SK-N-SH (cell line): Measurements from ENCODE around the gene SLC38A6. TPM values are rescaled to one million over a fixed set of nuclear protein-coding genes. Genes with fewer than 3 reads are reported as not detected.

ENCODE experiments used
- CTCF ChIA-PET: fragments of 300-600, 350-600 bp; formaldehyde crosslinking; extraction: SDS; loops from one replicate; lab custom pipeline; 2021; lab: Yijun Ruan, JAX
- POLR2A ChIA-PET: fragments of 350-600 bp; sonication (Branson Sonifier 250); formaldehyde crosslinking; extraction: SDS; loops from one replicate; lab custom pipeline; 2020; ENCODE audit warnings: antibody characterized with exemption, inconsistent platforms; lab: Yijun Ruan, JAX
- DNase-seq: peaks from one replicate; pipeline ENCODE4 v3.0.0; 2012
- H2AFZ ChIP-seq: fragments of 200-600 bp; sonication (generic); 2 replicates; pipeline ENCODE4 v1.8.1; 2016; ENCODE audit warnings: antibody characterized with exemption, mild to moderate bottlenecking, low read depth
- H3F3A ChIP-seq: fragments of 200-600 bp; sonication (generic); replicated peaks from 2 replicates; pipeline ENCODE3; 2016; ENCODE audit warnings: antibody characterized with exemption, mild to moderate bottlenecking; ENCODE audit not compliant: insufficient read depth
- H3K27ac ChIP-seq, 2 experiments: fragments of 200-500 bp in 1 of 2; fragments of 200-600 bp in 1 of 2; sonication (Bioruptor generic) in 1 of 2; sonication (generic), shearing (Covaris generic) in 1 of 2; 2 replicates each; pipeline versions ENCODE4 v1.5.1 to v1.6.1; 2014 to 2016; ENCODE audit warnings: low read depth in 2 of 2, inconsistent platforms in 1 of 2, low read length in 1 of 2, mild to moderate bottlenecking in 1 of 2, mixed read lengths in 1 of 2
- H3K27me3 ChIP-seq: fragments of 200-600 bp; sonication (generic), shearing (Covaris generic); 2 replicates; pipeline ENCODE4 v1.6.1; 2016; ENCODE audit warnings: mixed run types; ENCODE audit not compliant: insufficient read depth
- H3K36me3 ChIP-seq, 2 experiments: fragments of 200-500 bp in 1 of 2; fragments of 200-600 bp in 1 of 2; sonication (Bioruptor generic) in 1 of 2; sonication (generic) in 1 of 2; replicated peaks in 1 of 2; 2 replicates each; pipeline versions ENCODE3 to v1.5.1; 2014 to 2016; ENCODE audit warnings: low read length in 1 of 2, mild to moderate bottlenecking in 1 of 2; ENCODE audit not compliant: insufficient read depth in 2 of 2, control insufficient read depth in 1 of 2
- H3K4me1 ChIP-seq, 2 experiments: fragments of 200-500 bp in 1 of 2; fragments of 200-600 bp in 1 of 2; sonication (Bioruptor generic) in 1 of 2; sonication (generic), shearing (Covaris generic) in 1 of 2; 2 replicates each; pipeline versions ENCODE4 v1.5.1 to v1.6.1; 2014 to 2016; ENCODE audit warnings: low read depth in 1 of 2, low read length in 1 of 2, mixed run types in 1 of 2; ENCODE audit not compliant: insufficient read depth in 2 of 2, control insufficient read depth in 1 of 2
- H3K4me2 ChIP-seq: fragments of 200-600 bp; sonication (generic), shearing (Covaris generic); 2 replicates; pipeline ENCODE4 v1.6.1; 2017; ENCODE audit warnings: mixed run types
- H3K4me3 ChIP-seq, 2 experiments: fragments of 200-500 bp in 1 of 2; fragments of 200-600 bp in 1 of 2; sonication (Bioruptor generic) in 1 of 2; sonication (generic), shearing (Covaris generic) in 1 of 2; 2 replicates each; pipeline versions ENCODE4 v1.5.1 to v1.8.1; 2014 to 2016; ENCODE audit warnings: low read depth in 2 of 2, inconsistent platforms in 1 of 2, low read length in 1 of 2, mild to moderate bottlenecking in 1 of 2, mixed read lengths in 1 of 2, moderate library complexity in 1 of 2
- H3K79me2 ChIP-seq: fragments of 200-600 bp; sonication (generic); 2 replicates; pipeline ENCODE4 v1.8.1; 2017; ENCODE audit warnings: mild to moderate bottlenecking; ENCODE audit not compliant: insufficient read depth
- H3K9ac ChIP-seq: fragments of 200-600 bp; sonication (generic); 2 replicates; pipeline ENCODE4 v1.6.1; 2017; ENCODE audit warnings: mixed run types
- H3K9me2 ChIP-seq: fragments of 200-600 bp; sonication (generic); 2 replicates; pipeline ENCODE4 v1.6.1; 2017; ENCODE audit warnings: mixed run types
- H3K9me3 ChIP-seq: fragments of 200-600 bp; sonication (generic); 2 replicates; pipeline ENCODE4 v1.6.1; 2017; ENCODE audit warnings: mixed run types, mild to moderate bottlenecking, moderate library complexity
- H4K20me1 ChIP-seq: fragments of 200-600 bp; sonication (generic); 2 replicates; pipeline ENCODE4 v1.6.1; 2017; ENCODE audit warnings: mild to moderate bottlenecking, mixed run types; ENCODE audit not compliant: insufficient read depth
- EP300 ChIP-seq, 2 experiments: IDR thresholded peaks; 2 replicates each; pipeline versions ENCODE4 v1.4.0 to v1.6.1; 2012; ENCODE audit warnings: borderline replicate concordance in 1 of 2, low read depth in 1 of 2, low read length in 1 of 2
- FOSL2 ChIP-seq: IDR thresholded peaks from 2 replicates; pipeline ENCODE4 v1.4.0; 2012; ENCODE audit warnings: low read depth, mild to moderate bottlenecking, moderate library complexity, borderline replicate concordance
- FOXJ3 ChIP-seq: sonication (generic); formaldehyde crosslinking; IDR thresholded peaks from 2 replicates; pipeline ENCODE4 v1.5.1; 2020; ENCODE audit warnings: mild to moderate bottlenecking, missing genetic modification reagents
- MEF2A ChIP-seq: IDR thresholded peaks from 2 replicates; pipeline ENCODE4 v1.4.0; 2012; ENCODE audit warnings: low read depth, borderline replicate concordance
- NFIC ChIP-seq: IDR thresholded peaks from 2 replicates; pipeline ENCODE4 v1.4.0; 2012; ENCODE audit warnings: borderline replicate concordance
- NRF1 ChIP-seq: IDR thresholded peaks from 2 replicates; pipeline ENCODE4 v1.6.1; 2012; ENCODE audit warnings: low read depth, mild to moderate bottlenecking, low read length
- RCOR1 ChIP-seq: fragments of 150-350 bp; IDR thresholded peaks from 2 replicates; pipeline ENCODE4 v1.6.1; 2017; ENCODE audit warnings: antibody characterized with exemption, low read length
- RXRA ChIP-seq: IDR thresholded peaks from 2 replicates; pipeline ENCODE4 v1.4.0; 2012; ENCODE audit warnings: low read depth, mild to moderate bottlenecking, borderline replicate concordance
- TEAD4 ChIP-seq: IDR thresholded peaks from 2 replicates; pipeline ENCODE4 v1.4.0; 2012; ENCODE audit warnings: mild to moderate bottlenecking, borderline replicate concordance; ENCODE audit not compliant: insufficient read depth
- YY1 ChIP-seq: IDR thresholded peaks from 2 replicates; pipeline ENCODE4 v1.4.0; 2012; ENCODE audit warnings: low read depth, mild to moderate bottlenecking
- whole genome bisulfite sequencing: methylation state at CpG from one replicate; pipeline ENCODE4 v1.1.6; 2017; ENCODE audit warnings: low lambda C conversion rate; 5-methylcytosine and 5-hydroxymethylcytosine counted together
- polyA plus RNA-seq, 3 experiments: library from polyadenylated mRNA; depleted of rRNA; stranded (reverse); fragments of >200 nt; gene quantifications; 2 replicates each; pipeline ENCODE4 v1.2.3, GENCODE V29; 2012
- TF ChIP-seq, protein P1 (sequence below): IDR thresholded peaks from 2 replicates; pipeline ENCODE4 v1.4.0; 2012; ENCODE audit warnings: low read depth, borderline replicate concordance
- TF ChIP-seq, protein P2 (sequence below): fragments of 200-600 bp; sonication (generic); IDR thresholded peaks from 2 replicates; pipeline ENCODE4 v1.6.1; 2017; ENCODE audit warnings: antibody characterized with exemption, mild to moderate bottlenecking, moderate library complexity
- TF ChIP-seq, protein P3 (sequence below): fragments of 150-350 bp; IDR thresholded peaks from 2 replicates; pipeline ENCODE4 v1.6.1; 2016; ENCODE audit warnings: mild to moderate bottlenecking, low read depth, low read length

Gene SLC38A6
- polyA plus RNA-seq, 1 of the 3 experiments (the other 2 are of a cell fraction), result 10.4 TPM

DNA sequence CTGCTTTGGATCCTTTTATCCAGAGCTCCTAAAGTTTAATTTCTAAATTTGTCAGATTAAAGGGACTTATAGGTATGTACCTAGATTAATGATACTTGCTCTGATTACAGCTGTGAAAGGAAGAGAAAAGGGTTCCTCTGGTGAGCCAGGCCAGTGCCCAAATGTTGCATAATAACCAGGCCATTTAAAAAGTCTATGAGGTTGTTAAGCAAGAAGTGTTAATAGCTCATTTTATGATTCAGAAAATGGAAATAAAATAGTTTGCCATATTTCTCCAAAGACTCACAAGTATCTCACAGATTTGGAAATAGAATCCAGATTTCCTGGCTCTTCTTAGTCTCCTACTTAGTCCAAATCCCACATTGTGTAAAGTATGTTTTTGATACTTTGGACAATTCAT is 67.6 kb downstream of the SLC38A6 start:
- Histone ChIP-seq H3F3A (peaks cover 9% of the 10 kb centered on the region), H3K36me3 (peaks cover 5 to 27% of the 10 kb centered on the region in 2 experiments), H3K4me1 (peaks cover 0 to 17% of the 10 kb centered on the region in 2 experiments; a peak in 1 of 4 replicates), H3K4me2 (no peak overlapping the region), H2AFZ (no peak overlapping the region), H3K27me3 (no peaks in the 10 kb centered on the region), H4K20me1 (no peaks in the 10 kb centered on the region), H3K79me2 (no peaks in the 10 kb centered on the region), H3K9me2 (no peaks in the 10 kb centered on the region), H3K9ac (no peak overlapping the region)
- POLR2A ChIA-PET, result no interaction called here
- no peak for DNase-seq
- CTCF ChIA-PET, result interaction anchor here (1.8 kb wide), 1 partner anchor 17 kb away, joined by 5 read pairs; no protein-coding TSS in a partner anchor
- TF ChIP-seq FOXJ3 (CRISPR knock-in tag) (no peak), RCOR1 (no peak), EP300 (IDR thresholded peaks at IDR 0.05; ENCODE audit: borderline replicate concordance in 1 of 2, low read depth in 1 of 2, low read length in 1 of 2) (no peak), RXRA (no peak), MEF2A (no peak), YY1 (no peak)
- TF ChIP-seq, all 33 proteins: peak for 0
- no peak overlapping the region for H3K4me3 ChIP-seq
- no peak overlapping the region for H3K27ac ChIP-seq
- 0 out of 2 replicates have a peak, but pooled peaks cover 2% of the 10 kb centered on the region for H3K9me3 ChIP-seq

DNA sequence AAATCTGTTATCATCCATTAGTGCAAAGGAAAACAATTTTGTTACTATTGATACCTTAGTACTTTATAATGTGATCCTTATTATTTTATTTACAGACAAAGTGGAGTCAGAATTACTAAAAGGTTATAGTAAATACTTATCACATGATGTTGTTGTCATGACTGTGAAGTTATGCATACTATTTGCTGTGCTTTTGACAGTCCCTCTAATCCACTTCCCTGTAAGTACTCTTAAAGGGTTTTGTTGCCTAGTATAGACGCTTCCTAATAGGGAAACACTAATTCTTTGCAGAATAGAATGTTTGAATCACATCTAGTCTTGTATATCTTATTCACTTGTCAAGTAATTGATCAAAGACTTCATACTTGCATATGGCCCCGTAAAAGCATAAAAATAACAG is 69.4 kb downstream of the SLC38A6 start:
- H3K4me2 ChIP-seq, result no peak overlapping the region
- CTCF ChIA-PET, result no interaction called here
- peaks cover 14% of the 10 kb centered on the region; the same call in 1 of the 2 replicates for H3K9me3 ChIP-seq
- no peaks in the 10 kb centered on the region for H3K27me3 ChIP-seq
- no peak for TF ChIP-seq FOSL2
- TF ChIP-seq NRF1, result no peak
- TF ChIP-seq, protein P1, sequence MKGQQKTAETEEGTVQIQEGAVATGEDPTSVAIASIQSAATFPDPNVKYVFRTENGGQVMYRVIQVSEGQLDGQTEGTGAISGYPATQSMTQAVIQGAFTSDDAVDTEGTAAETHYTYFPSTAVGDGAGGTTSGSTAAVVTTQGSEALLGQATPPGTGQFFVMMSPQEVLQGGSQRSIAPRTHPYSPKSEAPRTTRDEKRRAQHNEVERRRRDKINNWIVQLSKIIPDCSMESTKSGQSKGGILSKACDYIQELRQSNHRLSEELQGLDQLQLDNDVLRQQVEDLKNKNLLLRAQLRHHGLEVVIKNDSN, result no peak
- TF ChIP-seq, protein P2, sequence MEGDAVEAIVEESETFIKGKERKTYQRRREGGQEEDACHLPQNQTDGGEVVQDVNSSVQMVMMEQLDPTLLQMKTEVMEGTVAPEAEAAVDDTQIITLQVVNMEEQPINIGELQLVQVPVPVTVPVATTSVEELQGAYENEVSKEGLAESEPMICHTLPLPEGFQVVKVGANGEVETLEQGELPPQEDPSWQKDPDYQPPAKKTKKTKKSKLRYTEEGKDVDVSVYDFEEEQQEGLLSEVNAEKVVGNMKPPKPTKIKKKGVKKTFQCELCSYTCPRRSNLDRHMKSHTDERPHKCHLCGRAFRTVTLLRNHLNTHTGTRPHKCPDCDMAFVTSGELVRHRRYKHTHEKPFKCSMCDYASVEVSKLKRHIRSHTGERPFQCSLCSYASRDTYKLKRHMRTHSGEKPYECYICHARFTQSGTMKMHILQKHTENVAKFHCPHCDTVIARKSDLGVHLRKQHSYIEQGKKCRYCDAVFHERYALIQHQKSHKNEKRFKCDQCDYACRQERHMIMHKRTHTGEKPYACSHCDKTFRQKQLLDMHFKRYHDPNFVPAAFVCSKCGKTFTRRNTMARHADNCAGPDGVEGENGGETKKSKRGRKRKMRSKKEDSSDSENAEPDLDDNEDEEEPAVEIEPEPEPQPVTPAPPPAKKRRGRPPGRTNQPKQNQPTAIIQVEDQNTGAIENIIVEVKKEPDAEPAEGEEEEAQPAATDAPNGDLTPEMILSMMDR, result no peak
- no peak for TF ChIP-seq FOXJ3 (CRISPR knock-in tag)
- TF ChIP-seq NFIC, result no peak
- TF ChIP-seq TEAD4, result no peak
- TF ChIP-seq, protein P3, sequence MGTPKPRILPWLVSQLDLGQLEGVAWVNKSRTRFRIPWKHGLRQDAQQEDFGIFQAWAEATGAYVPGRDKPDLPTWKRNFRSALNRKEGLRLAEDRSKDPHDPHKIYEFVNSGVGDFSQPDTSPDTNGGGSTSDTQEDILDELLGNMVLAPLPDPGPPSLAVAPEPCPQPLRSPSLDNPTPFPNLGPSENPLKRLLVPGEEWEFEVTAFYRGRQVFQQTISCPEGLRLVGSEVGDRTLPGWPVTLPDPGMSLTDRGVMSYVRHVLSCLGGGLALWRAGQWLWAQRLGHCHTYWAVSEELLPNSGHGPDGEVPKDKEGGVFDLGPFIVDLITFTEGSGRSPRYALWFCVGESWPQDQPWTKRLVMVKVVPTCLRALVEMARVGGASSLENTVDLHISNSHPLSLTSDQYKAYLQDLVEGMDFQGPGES, result no peak
- TF ChIP-seq, all 33 proteins: peak for 0
- no peak overlapping the region for H3K9ac ChIP-seq
- H3F3A ChIP-seq, result peaks cover 9% of the 10 kb centered on the region
- H4K20me1 ChIP-seq, result no peaks in the 10 kb centered on the region
- H2AFZ ChIP-seq, result no peak overlapping the region
- H3K9me2 ChIP-seq, result no peaks in the 10 kb centered on the region
- WGBS, result 93% methylated on average over 2 of the region's 2 CpGs
- POLR2A ChIA-PET, result no interaction called here
- H3K4me1 ChIP-seq, result peaks cover 0 to 17% of the 10 kb centered on the region in 2 experiments; a peak in 1 of 4 replicates
- no peak overlapping the region for H3K4me3 ChIP-seq
- DNase-seq, result no peak
- H3K36me3 ChIP-seq, result peaks cover 5 to 38% of the 10 kb centered on the region in 2 experiments
- H3K27ac ChIP-seq, result no peak overlapping the region
- H3K79me2 ChIP-seq, result no peaks in the 10 kb centered on the region
